ENCODE data around the gene PIP5K1A.

GRCh38 chr1:151171190-151171589 is 27.2 kb upstream of the PIP5K1A start:
- no peak for TF ChIP-seq CTCF (conservative IDR thresholded peaks at IDR 0.05 in 1 of 2, IDR thresholded peaks at IDR 0.05 in 1 of 2; ENCODE audit: extremely low read depth in 1 of 2, insufficient read depth in 1 of 2, low read depth in 1 of 2, low read length in 2 of 2)
- no peak for TF ChIP-seq EZH2 (IDR thresholded peaks at IDR 0.05; ENCODE audit: borderline replicate concordance, low read length)
